NCI-H345 (cell line): ENCODE measurements around the gene MSI1.

ENCODE experiments used
- DNase-seq: peaks from one replicate; lab custom pipeline; 2025; lab: John Stamatoyannopoulos, UW

MSI1 gene

GRCh38 chr12:120376934-120377572, 8.1 kb upstream of the MSI1 start:
- DNase-seq, result no peak

GRCh38 chr12:120376416-120376815, 7.5 kb upstream of the MSI1 start:
- no peak for DNase-seq

- DNase-seq, result no peak
Observed at GRCh38 chr12:120376009-120376408, 7.0 kb upstream of the MSI1 start.

GRCh38 chr12:120373683-120374082, 4.7 kb upstream of the MSI1 start:
- no peak for DNase-seq

- no peak for DNase-seq
Observed at GRCh38 chr12:120370343-120371243, 1.6 kb upstream of the MSI1 start.

GRCh38 chr12:120369603-120370342, 809 bp upstream of the MSI1 start:
- no peak for DNase-seq

- DNase-seq, result no peak
Observed at GRCh38 chr12:120367924-120368788, 808 bp downstream of the MSI1 start.

GRCh38 chr12:120367233-120367923, 1.6 kb downstream of the MSI1 start:
- DNase-seq, result peak; percentile 18

- no peak for DNase-seq
Observed at GRCh38 chr12:120366845-120367232, 2.1 kb downstream of the MSI1 start.

GRCh38 chr12:120366341-120366705, 2.6 kb downstream of the MSI1 start:
- no peak for DNase-seq

- DNase-seq, result no peak
Observed at GRCh38 chr12:120365675-120366340, 3.2 kb downstream of the MSI1 start.

GRCh38 chr12:120364487-120364886, 4.5 kb downstream of the MSI1 start:
- no peak for DNase-seq

- no peak for DNase-seq
Observed at GRCh38 chr12:120363274-120363855, 5.6 kb downstream of the MSI1 start.

GRCh38 chr12:120362516-120363273, 6.3 kb downstream of the MSI1 start:
- DNase-seq, result no peak

GRCh38 chr12:120361506-120362208, 7.3 kb downstream of the MSI1 start:
- peak; percentile 93 for DNase-seq

- no peak for DNase-seq
Observed at GRCh38 chr12:120359128-120359527, 9.8 kb downstream of the MSI1 start.

GRCh38 chr12:120358412-120359100, 10.4 kb downstream of the MSI1 start:
- no peak for DNase-seq

GRCh38 chr12:120357104-120357503, 11.9 kb downstream of the MSI1 start:
- no peak for DNase-seq
